GM23338 (cell line): ENCODE results near the gene KDM4E. TPM values are rescaled to one million over a fixed set of nuclear protein-coding genes. Genes with fewer than 3 reads are reported as not detected.

Experiments used
- ATAC-seq: fragments of 200-7000 bp; cut with Tn5 transposase; 3 replicates; pipeline ENCODE4 v1.9.1; 2020
- DNase-seq: peaks from one replicate; pipeline ENCODE4 v3.0.0-alpha.2; 2015; ENCODE audit warnings: low spot score
- H2AFZ ChIP-seq: fragments of 200-600 bp; sonication (generic); 2 replicates; pipeline ENCODE4 v1.8.0; 2016; ENCODE audit warnings: antibody characterized with exemption, mild to moderate bottlenecking, moderate library complexity
- H3F3A ChIP-seq: fragments of 200-600 bp; sonication (generic); replicated peaks from 2 replicates; pipeline ENCODE4 v1.8.0; 2017; ENCODE audit warnings: antibody characterized with exemption, mixed run types, low read depth
- H3K27ac ChIP-seq: fragments of 200-600 bp; sonication (generic); 2 replicates; pipeline ENCODE4 v1.6.1; 2016; ENCODE audit warnings: low read depth
- H3K27me3 ChIP-seq: fragments of 200-600 bp; sonication (generic); 2 replicates; pipeline ENCODE4 v1.8.0; 2016; ENCODE audit warnings: mild to moderate bottlenecking, mixed run types, moderate library complexity; ENCODE audit not compliant: insufficient read depth
- H3K36me3 ChIP-seq: fragments of 200-600 bp; sonication (generic); 2 replicates; pipeline ENCODE4 v1.8.0; 2016; ENCODE audit warnings: mild to moderate bottlenecking; ENCODE audit not compliant: insufficient read depth
- H3K4me1 ChIP-seq: fragments of 200-600 bp; sonication (generic); 2 replicates; pipeline ENCODE4 v1.8.0; 2016; ENCODE audit warnings: mild to moderate bottlenecking, moderate library complexity; ENCODE audit not compliant: insufficient read depth
- H3K4me2 ChIP-seq: fragments of 200-600 bp; sonication (generic); 2 replicates; pipeline ENCODE4 v1.7.1; 2017; ENCODE audit warnings: mixed run types
- H3K4me3 ChIP-seq: fragments of 200-600 bp; sonication (generic); 2 replicates; pipeline ENCODE4 v1.6.1; 2016; ENCODE audit warnings: mixed run types
- H3K79me2 ChIP-seq: fragments of 200-600 bp; sonication (generic); replicated peaks from 2 replicates; pipeline ENCODE4 v1.8.0; 2017; ENCODE audit warnings: mild to moderate bottlenecking; ENCODE audit not compliant: insufficient read depth
- H3K9me2 ChIP-seq: fragments of 200-600 bp; sonication (generic); 2 replicates; pipeline ENCODE4 v1.8.0; 2017; ENCODE audit not compliant: insufficient read depth
- H4K20me1 ChIP-seq: fragments of 200-600 bp; sonication (generic); replicated peaks from 2 replicates; pipeline ENCODE4 v1.8.0; 2017; ENCODE audit warnings: mild to moderate bottlenecking; ENCODE audit not compliant: insufficient read depth
- H3K27ac Mint-ChIP-seq: 2 replicates; pipeline ENCODE4 v1.8.0; 2020; ENCODE audit warnings: inconsistent platforms, mild to moderate bottlenecking, moderate library complexity, mixed read lengths
- H3K27me3 Mint-ChIP-seq: 3 replicates; pipeline ENCODE4 v1.8.0; 2022; ENCODE audit warnings: low read depth, mild to moderate bottlenecking, moderate library complexity, mixed read lengths, inconsistent platforms; ENCODE audit not compliant: insufficient read depth, poor library complexity
- H3K36me3 Mint-ChIP-seq: 3 replicates; pipeline ENCODE4 v1.8.0; 2021; ENCODE audit warnings: low read depth, mild to moderate bottlenecking, inconsistent platforms, moderate library complexity, mixed read lengths
- H3K4me1 Mint-ChIP-seq: 3 replicates; pipeline ENCODE4 v1.8.0; 2020; ENCODE audit warnings: mild to moderate bottlenecking, inconsistent platforms, mixed read lengths
- H3K4me3 Mint-ChIP-seq: 3 replicates; pipeline ENCODE4 v1.8.0; 2021; ENCODE audit warnings: moderate library complexity, mild to moderate bottlenecking, inconsistent platforms, mixed read lengths
- H3K9me3 Mint-ChIP-seq: 3 replicates; pipeline ENCODE4 v1.8.0; 2020; ENCODE audit warnings: moderate library complexity, mild to moderate bottlenecking, inconsistent platforms, mixed read lengths
- CREB1 ChIP-seq: fragments of 250-450 bp; sonication (Bioruptor Pico); IDR thresholded peaks from 2 replicates; pipeline ENCODE4 v1.5.0; 2020; ENCODE audit warnings: low read depth, mild to moderate bottlenecking, moderate library complexity
- CTCF ChIP-seq, 2 experiments: fragments of 200-600 bp in 1 of 2; sonication (generic) in 1 of 2; conservative IDR thresholded peaks; 2 replicates each; pipeline versions ENCODE4 v1.5.1 to v1.6.1; 2016 to 2017; ENCODE audit warnings: antibody characterized with exemption in 2 of 2, low read depth in 2 of 2, mild to moderate bottlenecking in 2 of 2, moderate library complexity in 1 of 2
- EZH2 ChIP-seq: fragments of 200-600 bp; sonication (generic); IDR thresholded peaks from one replicate; pipeline ENCODE4 v1.8.0; 2017; ENCODE audit warnings: antibody characterized with exemption, mild to moderate bottlenecking, low read depth; ENCODE audit not compliant: unreplicated experiment
- EZH2phosphoT487 ChIP-seq: fragments of 200-600 bp; sonication (generic); IDR thresholded peaks from one replicate; pipeline ENCODE4 v1.8.1; 2018; ENCODE audit warnings: antibody characterized with exemption; ENCODE audit not compliant: unreplicated experiment
- JUNB ChIP-seq: IDR thresholded peaks from one replicate; pipeline ENCODE4 v1.6.1; 2016; ENCODE audit warnings: antibody characterized with exemption; ENCODE audit not compliant: unreplicated experiment
- NANOG ChIP-seq: IDR thresholded peaks from 2 replicates; pipeline ENCODE4 v1.6.1; 2016; ENCODE audit warnings: antibody characterized with exemption, borderline replicate concordance
- POLR2AphosphoS5 ChIP-seq: IDR thresholded peaks from 2 replicates; pipeline ENCODE4 v1.6.1; 2016; ENCODE audit warnings: antibody characterized with exemption, low read depth
- STAT1 ChIP-seq: IDR thresholded peaks from one replicate; pipeline ENCODE4 v1.6.1; 2016; ENCODE audit warnings: antibody characterized with exemption; ENCODE audit not compliant: unreplicated experiment
- ZNF114 ChIP-seq: fragments of 250-450 bp; sonication (Bioruptor Pico); IDR thresholded peaks from 2 replicates; pipeline ENCODE4 v1.5.0; 2020; ENCODE audit warnings: mild to moderate bottlenecking, moderate library complexity
- ZNF331 ChIP-seq: fragments of 250-450 bp; sonication (Bioruptor Pico); IDR thresholded peaks from 2 replicates; pipeline ENCODE4 v1.5.0; 2020; ENCODE audit warnings: low read depth, mild to moderate bottlenecking, moderate library complexity
- ZNF462 ChIP-seq: fragments of 250-450 bp; sonication (Bioruptor Pico); IDR thresholded peaks from 2 replicates; pipeline ENCODE4 v1.5.0; 2020; ENCODE audit warnings: mild to moderate bottlenecking, moderate library complexity
- polyA plus RNA-seq: library from polyadenylated mRNA; unstranded; fragments of >200 nt; fragmentation: Nextera tagmentation; extraction: Ambion mirVana; gene quantifications from 2 replicates; pipeline ENCODE4 v1.2.1, GENCODE V29; 2016
- total RNA-seq: library from RNA; depleted of rRNA; stranded (reverse); fragments of >200 nt; shearing (Covaris generic); gene quantifications from 2 replicates; pipeline ENCODE4 v1.2.3, GENCODE V29; 2014
- TF ChIP-seq, protein P1 (sequence below): IDR thresholded peaks from 2 replicates; pipeline ENCODE4 v1.6.1; 2016; ENCODE audit warnings: antibody characterized with exemption
- TF ChIP-seq, protein P2 (sequence below): IDR thresholded peaks from one replicate; pipeline ENCODE4 v1.6.1; 2018; ENCODE audit warnings: antibody characterized with exemption; ENCODE audit not compliant: unreplicated experiment

KDM4E gene
- total and polyA plus RNA-seq, 2 experiments from 2014 or later: not detected

DNA sequence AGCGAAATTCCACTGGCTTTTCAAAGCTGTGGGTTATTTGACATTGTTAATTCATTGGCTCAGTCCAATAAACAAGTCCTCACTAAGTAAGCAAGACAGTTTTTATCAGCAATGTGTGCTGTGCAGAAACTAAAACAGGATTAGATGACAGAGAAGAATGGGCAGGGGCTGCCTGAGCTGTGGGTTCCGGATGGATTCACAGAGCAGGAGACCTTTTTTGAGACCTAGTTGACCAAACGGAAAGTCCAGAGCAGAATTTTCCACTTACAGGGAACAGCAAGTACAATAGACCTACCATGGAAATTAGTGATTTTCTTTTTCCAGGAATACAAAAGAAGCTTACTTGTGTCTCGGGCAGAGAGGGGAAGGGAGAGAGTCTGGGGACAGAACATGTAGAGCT, 19.0 kb downstream of the KDM4E start:
- Histone ChIP-seq H3K4me3 (no peak overlapping the region), H3K27ac (no peak overlapping the region), H2AFZ (no peak overlapping the region), H3K4me1 (no peaks in the 10 kb centered on the region), H4K20me1 (no peaks in the 10 kb centered on the region), H3K9me2 (0 out of 2 replicates have a peak, but pooled peaks cover 2% of the 10 kb centered on the region), H3K36me3 (no peaks in the 10 kb centered on the region), H3F3A (no peaks in the 10 kb centered on the region), H3K4me2 (no peak overlapping the region), H3K27me3 (no peaks in the 10 kb centered on the region), H3K79me2 (no peaks in the 10 kb centered on the region)
- H3K27ac Mint-ChIP-seq: no peak overlapping the region
- H3K4me3 Mint-ChIP-seq: no peak overlapping the region
- H3K9me3 Mint-ChIP-seq: no peaks in the 10 kb centered on the region
- ATAC-seq (no peak), DNase-seq (no peak)
- no peaks in the 10 kb centered on the region for H3K36me3 Mint-ChIP-seq
- H3K4me1 Mint-ChIP-seq: no peaks in the 10 kb centered on the region
- TF ChIP-seq POLR2AphosphoS5 (no peak), STAT1 (no peak), EZH2phosphoT487 (no peak), ZNF462 (CRISPR knock-in tag) (no peak), EZH2 (no peak), NANOG (no peak), ZNF114 (no peak), CREB1 (no peak), ZNF331 (no peak), JUNB (no peak), CTCF (conservative IDR thresholded peaks at IDR 0.05; ENCODE audit: low read depth in 2 of 2) (no peak)
- TF ChIP-seq, protein P1, sequence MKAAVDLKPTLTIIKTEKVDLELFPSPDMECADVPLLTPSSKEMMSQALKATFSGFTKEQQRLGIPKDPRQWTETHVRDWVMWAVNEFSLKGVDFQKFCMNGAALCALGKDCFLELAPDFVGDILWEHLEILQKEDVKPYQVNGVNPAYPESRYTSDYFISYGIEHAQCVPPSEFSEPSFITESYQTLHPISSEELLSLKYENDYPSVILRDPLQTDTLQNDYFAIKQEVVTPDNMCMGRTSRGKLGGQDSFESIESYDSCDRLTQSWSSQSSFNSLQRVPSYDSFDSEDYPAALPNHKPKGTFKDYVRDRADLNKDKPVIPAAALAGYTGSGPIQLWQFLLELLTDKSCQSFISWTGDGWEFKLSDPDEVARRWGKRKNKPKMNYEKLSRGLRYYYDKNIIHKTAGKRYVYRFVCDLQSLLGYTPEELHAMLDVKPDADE: no peak
- TF ChIP-seq, protein P2, sequence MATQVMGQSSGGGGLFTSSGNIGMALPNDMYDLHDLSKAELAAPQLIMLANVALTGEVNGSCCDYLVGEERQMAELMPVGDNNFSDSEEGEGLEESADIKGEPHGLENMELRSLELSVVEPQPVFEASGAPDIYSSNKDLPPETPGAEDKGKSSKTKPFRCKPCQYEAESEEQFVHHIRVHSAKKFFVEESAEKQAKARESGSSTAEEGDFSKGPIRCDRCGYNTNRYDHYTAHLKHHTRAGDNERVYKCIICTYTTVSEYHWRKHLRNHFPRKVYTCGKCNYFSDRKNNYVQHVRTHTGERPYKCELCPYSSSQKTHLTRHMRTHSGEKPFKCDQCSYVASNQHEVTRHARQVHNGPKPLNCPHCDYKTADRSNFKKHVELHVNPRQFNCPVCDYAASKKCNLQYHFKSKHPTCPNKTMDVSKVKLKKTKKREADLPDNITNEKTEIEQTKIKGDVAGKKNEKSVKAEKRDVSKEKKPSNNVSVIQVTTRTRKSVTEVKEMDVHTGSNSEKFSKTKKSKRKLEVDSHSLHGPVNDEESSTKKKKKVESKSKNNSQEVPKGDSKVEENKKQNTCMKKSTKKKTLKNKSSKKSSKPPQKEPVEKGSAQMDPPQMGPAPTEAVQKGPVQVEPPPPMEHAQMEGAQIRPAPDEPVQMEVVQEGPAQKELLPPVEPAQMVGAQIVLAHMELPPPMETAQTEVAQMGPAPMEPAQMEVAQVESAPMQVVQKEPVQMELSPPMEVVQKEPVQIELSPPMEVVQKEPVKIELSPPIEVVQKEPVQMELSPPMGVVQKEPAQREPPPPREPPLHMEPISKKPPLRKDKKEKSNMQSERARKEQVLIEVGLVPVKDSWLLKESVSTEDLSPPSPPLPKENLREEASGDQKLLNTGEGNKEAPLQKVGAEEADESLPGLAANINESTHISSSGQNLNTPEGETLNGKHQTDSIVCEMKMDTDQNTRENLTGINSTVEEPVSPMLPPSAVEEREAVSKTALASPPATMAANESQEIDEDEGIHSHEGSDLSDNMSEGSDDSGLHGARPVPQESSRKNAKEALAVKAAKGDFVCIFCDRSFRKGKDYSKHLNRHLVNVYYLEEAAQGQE: no peak
- no peaks in the 10 kb centered on the region for H3K27me3 Mint-ChIP-seq
